H1 (cell line): Measurements from ENCODE around the gene CTSW. TPM values are rescaled to one million over a fixed set of nuclear protein-coding genes. Genes with fewer than 3 reads are reported as not detected.

ENCODE experiments used
- CREB1 ChIP-seq: IDR thresholded peaks from 2 replicates; pipeline ENCODE4 v1.6.1; 2012; ENCODE audit warnings: inconsistent platforms
- GTF2F1 ChIP-seq: IDR thresholded peaks from 2 replicates; pipeline ENCODE4 v1.6.1; 2012; ENCODE audit warnings: low read depth, low read length, improper control_type of control experiment, borderline replicate concordance
- JUND ChIP-seq: IDR thresholded peaks from 2 replicates; pipeline ENCODE4 v1.6.1; 2011; ENCODE audit warnings: mild to moderate bottlenecking, improper control_type of control experiment, low read length
- KDM1A ChIP-seq: fragments of 200-600, 300-600 bp; sonication (generic); IDR thresholded peaks from 2 replicates; pipeline ENCODE4 v1.7.1; 2016; ENCODE audit warnings: mild to moderate bottlenecking, low read length, borderline replicate concordance
- KDM4A ChIP-seq: IDR thresholded peaks from one replicate; pipeline ENCODE4 v1.7.1; 2012; ENCODE audit warnings: low read depth, mild to moderate bottlenecking, moderate library complexity, low read length, inconsistent platforms; ENCODE audit not compliant: severe bottlenecking
- KDM5A ChIP-seq: fragments of 200-600 bp; IDR thresholded peaks from 2 replicates; pipeline ENCODE4 v1.7.1; 2012; ENCODE audit warnings: mild to moderate bottlenecking, low read length, inconsistent platforms, mixed read lengths
- polyA plus RNA-seq, 7 experiments: library from polyadenylated mRNA; depleted of rRNA in 3 of 7; stranded (reverse) in 5 of 7; unstranded in 2 of 7; fragments of >200 nt in 5 of 7; fragments of 200-250 nt in 2 of 7; gene quantifications; 1 replicate in 5 of 7; 2 replicates in 1 of 7; 4 replicates in 1 of 7; pipeline versions ENCODE4 v1.2.1 to v1.2.3, GENCODE V29; 2011 to 2013; ENCODE audit warnings: missing spikeins in 2 of 7, mixed read lengths in 2 of 7
- total RNA-seq: library from RNA; stranded (reverse); fragmentation: NEBNext Ultra II Directional; extraction: Animal tissue kit (Norgen Biotek cat#: 25700); gene quantifications from 2 replicates; pipeline ENCODE4 v1.2.1, GENCODE V29; 2021
- TF ChIP-seq, protein P1 (sequence below), 3 experiments: IDR thresholded peaks; 1 replicate in 2 of 3; 2 replicates in 1 of 3; pipeline versions ENCODE4 v1.5.1 to v1.6.1; 2011; ENCODE audit warnings: low read length in 3 of 3, mild to moderate bottlenecking in 3 of 3, inconsistent platforms in 2 of 3, low read depth in 1 of 3, moderate library complexity in 1 of 3; ENCODE audit not compliant: insufficient read depth in 1 of 3; ENCODE audit errors: control extremely low read depth in 1 of 3

Gene CTSW
- total and polyA plus RNA-seq, 2 of the 8 experiments (the other 6 are each of a cell fraction or from before 2014, with no cell fraction given): not detected

DNA sequence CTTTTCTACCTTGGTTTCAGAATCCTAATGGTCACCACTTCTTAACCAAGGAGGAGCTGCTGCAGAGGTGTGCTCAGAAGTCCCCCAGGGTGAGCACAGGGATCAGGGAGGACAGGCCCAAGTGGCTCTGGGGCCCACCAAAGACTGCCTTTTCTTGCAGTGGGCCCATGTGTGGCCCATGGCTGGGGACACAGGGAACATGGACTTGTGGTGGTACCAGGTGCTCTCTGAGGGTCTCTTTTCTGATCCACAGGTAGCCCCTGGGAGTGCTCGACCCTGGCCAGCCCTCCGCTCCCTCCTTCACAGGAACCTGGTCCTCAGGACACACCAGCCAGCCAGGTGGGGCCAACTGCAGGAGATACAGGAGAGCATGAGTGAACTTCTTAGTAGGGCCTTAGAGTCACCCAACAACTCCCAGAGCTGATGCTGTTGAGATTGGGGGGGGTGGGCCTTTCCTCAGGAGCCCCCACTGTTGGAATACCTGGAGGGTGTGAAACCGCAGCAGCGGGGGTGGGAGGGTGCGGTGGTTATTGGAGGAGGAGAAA lies 17.4 kb upstream of the CTSW start (continued):
- TF ChIP-seq, protein P1, sequence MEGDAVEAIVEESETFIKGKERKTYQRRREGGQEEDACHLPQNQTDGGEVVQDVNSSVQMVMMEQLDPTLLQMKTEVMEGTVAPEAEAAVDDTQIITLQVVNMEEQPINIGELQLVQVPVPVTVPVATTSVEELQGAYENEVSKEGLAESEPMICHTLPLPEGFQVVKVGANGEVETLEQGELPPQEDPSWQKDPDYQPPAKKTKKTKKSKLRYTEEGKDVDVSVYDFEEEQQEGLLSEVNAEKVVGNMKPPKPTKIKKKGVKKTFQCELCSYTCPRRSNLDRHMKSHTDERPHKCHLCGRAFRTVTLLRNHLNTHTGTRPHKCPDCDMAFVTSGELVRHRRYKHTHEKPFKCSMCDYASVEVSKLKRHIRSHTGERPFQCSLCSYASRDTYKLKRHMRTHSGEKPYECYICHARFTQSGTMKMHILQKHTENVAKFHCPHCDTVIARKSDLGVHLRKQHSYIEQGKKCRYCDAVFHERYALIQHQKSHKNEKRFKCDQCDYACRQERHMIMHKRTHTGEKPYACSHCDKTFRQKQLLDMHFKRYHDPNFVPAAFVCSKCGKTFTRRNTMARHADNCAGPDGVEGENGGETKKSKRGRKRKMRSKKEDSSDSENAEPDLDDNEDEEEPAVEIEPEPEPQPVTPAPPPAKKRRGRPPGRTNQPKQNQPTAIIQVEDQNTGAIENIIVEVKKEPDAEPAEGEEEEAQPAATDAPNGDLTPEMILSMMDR (IDR thresholded peaks at IDR 0.05; ENCODE audit: control extremely low read depth in 1 of 3, insufficient read depth in 1 of 3, low read depth in 1 of 3, low read length in 3 of 3): no peak
- TF ChIP-seq CREB1 (no peak), KDM1A (no peak), JUND (no peak), GTF2F1 (no peak), KDM4A (no peak), KDM5A (no peak)
